Hepatocyte (in vitro differentiated cells): ENCODE results near the gene DPY19L1. TPM values are rescaled to one million over a fixed set of nuclear protein-coding genes. Genes with fewer than 3 reads are reported as not detected.
"Not testable (repeated sequence)": the region's sequence is repeated elsewhere in the genome, so short reads cannot be mapped to it uniquely, and the experiment has no call there.

Experiments used
- DNase-seq: peaks from one replicate; pipeline ENCODE4 v3.0.0-alpha.2; 2016; ENCODE audit warnings: low spot score
- H2AFZ ChIP-seq: fragments of 200-600 bp; sonication (generic); 2 replicates; pipeline ENCODE4 v1.6.0; 2016; ENCODE audit warnings: antibody characterized with exemption, mild to moderate bottlenecking
- H3K27ac ChIP-seq: fragments of 200-600 bp; sonication (generic); 2 replicates; pipeline ENCODE4 v1.5.1; 2016; ENCODE audit warnings: mild to moderate bottlenecking
- H3K27me3 ChIP-seq: fragments of 200-600 bp; sonication (generic); 2 replicates; pipeline ENCODE4 v1.6.1; 2016
- H3K36me3 ChIP-seq: fragments of 200-600 bp; sonication (generic); replicated peaks from 2 replicates; pipeline ENCODE4 v1.5.1; 2016; ENCODE audit warnings: low read depth; ENCODE audit not compliant: insufficient read depth
- H3K4me1 ChIP-seq: fragments of 200-600 bp; sonication (generic); 2 replicates; pipeline ENCODE4 v1.5.1; 2016; ENCODE audit warnings: mild to moderate bottlenecking, moderate library complexity; ENCODE audit not compliant: insufficient read depth
- H3K4me2 ChIP-seq: fragments of 200-600 bp; sonication (generic); 2 replicates; pipeline ENCODE4 v1.6.0; 2016
- H3K4me3 ChIP-seq: fragments of 200-600 bp; sonication (generic); 2 replicates; pipeline ENCODE4 v1.5.1; 2016; ENCODE audit warnings: mild to moderate bottlenecking
- H3K79me2 ChIP-seq: fragments of 200-600 bp; sonication (generic); 2 replicates; pipeline ENCODE4 v1.6.0; 2017; ENCODE audit warnings: mild to moderate bottlenecking
- H3K9me2 ChIP-seq: fragments of 200-600 bp; sonication (generic); replicated peaks from 2 replicates; pipeline ENCODE4 v1.6.0; 2017; ENCODE audit warnings: mild to moderate bottlenecking; ENCODE audit not compliant: insufficient read depth
- H3K9me3 ChIP-seq: fragments of 200-600 bp; sonication (generic); 2 replicates; pipeline ENCODE4 v1.5.1; 2016; ENCODE audit warnings: low read depth, mild to moderate bottlenecking
- H4K20me1 ChIP-seq: fragments of 200-600 bp; sonication (generic); 2 replicates; pipeline ENCODE4 v1.6.0; 2016; ENCODE audit warnings: mild to moderate bottlenecking; ENCODE audit not compliant: insufficient read depth, poor library complexity, severe bottlenecking
- EZH2 ChIP-seq: fragments of 200-600 bp; sonication (generic); IDR thresholded peaks from 2 replicates; pipeline ENCODE4 v1.6.1; 2016; ENCODE audit warnings: antibody characterized with exemption, mild to moderate bottlenecking, borderline replicate concordance
- EZH2phosphoT487 ChIP-seq: fragments of 200-600 bp; sonication (generic); IDR thresholded peaks from one replicate; pipeline ENCODE4 v1.6.1; 2018; ENCODE audit warnings: antibody characterized with exemption, mild to moderate bottlenecking, low read depth, moderate library complexity; ENCODE audit not compliant: unreplicated experiment, severe bottlenecking
- WGBS: methylation state at CpG from one replicate; pipeline ENCODE4 v1.1.6; 2016; ENCODE audit warnings: low lambda C conversion rate; ENCODE audit errors: missing lambda C conversion rate; 5-methylcytosine and 5-hydroxymethylcytosine counted together
- polyA plus RNA-seq: library from polyadenylated mRNA; unstranded; fragments of >200 nt; fragmentation: Nextera tagmentation; extraction: Ambion mirVana; gene quantifications from 2 replicates; pipeline ENCODE4 v1.2.1, GENCODE V29; 2016
- total RNA-seq: library from RNA; depleted of rRNA; stranded (reverse); fragments of >200 nt; gene quantifications from 2 replicates; pipeline ENCODE4 v1.2.3, GENCODE V29; 2014
- TF ChIP-seq, protein P1 (sequence below): fragments of 200-600 bp; sonication (generic); IDR thresholded peaks from 2 replicates; pipeline ENCODE4 v1.5.1; 2016; ENCODE audit warnings: antibody characterized with exemption, mild to moderate bottlenecking; ENCODE audit not compliant: poor library complexity

The DPY19L1 gene
- total and polyA plus RNA-seq, 2 experiments from 2014 or later = 7.6 to 16.7 TPM

- 76% methylated on average over 7 of the region's 7 CpGs for WGBS
- no peak for TF ChIP-seq EZH2
- no peaks in the 10 kb centered on the region for H3K27me3 ChIP-seq
- no peaks in the 10 kb centered on the region for H3K9me3 ChIP-seq
- no peaks in the 10 kb centered on the region for H3K79me2 ChIP-seq
- no peak for DNase-seq
- H3K9me2 ChIP-seq = no peaks in the 10 kb centered on the region
- H3K36me3 ChIP-seq = no peaks in the 10 kb centered on the region
- H4K20me1 ChIP-seq = no peaks in the 10 kb centered on the region
- H2AFZ ChIP-seq = no peak overlapping the region
- H3K4me2 ChIP-seq = no peak overlapping the region
- H3K4me3 ChIP-seq = no peak overlapping the region
- no peaks in the 10 kb centered on the region for H3K4me1 ChIP-seq
- no peak overlapping the region for H3K27ac ChIP-seq
Observed at GRCh38 chr7:34995757-34996156, 41.5 kb downstream of the DPY19L1 start.

- no peak overlapping the region for H2AFZ ChIP-seq
- H3K4me3 ChIP-seq = no peak overlapping the region
- H3K27me3 ChIP-seq = no peaks in the 10 kb centered on the region
- H3K4me2 ChIP-seq = no peak overlapping the region
- TF ChIP-seq EZH2phosphoT487 = no peak
- TF ChIP-seq, protein P1, sequence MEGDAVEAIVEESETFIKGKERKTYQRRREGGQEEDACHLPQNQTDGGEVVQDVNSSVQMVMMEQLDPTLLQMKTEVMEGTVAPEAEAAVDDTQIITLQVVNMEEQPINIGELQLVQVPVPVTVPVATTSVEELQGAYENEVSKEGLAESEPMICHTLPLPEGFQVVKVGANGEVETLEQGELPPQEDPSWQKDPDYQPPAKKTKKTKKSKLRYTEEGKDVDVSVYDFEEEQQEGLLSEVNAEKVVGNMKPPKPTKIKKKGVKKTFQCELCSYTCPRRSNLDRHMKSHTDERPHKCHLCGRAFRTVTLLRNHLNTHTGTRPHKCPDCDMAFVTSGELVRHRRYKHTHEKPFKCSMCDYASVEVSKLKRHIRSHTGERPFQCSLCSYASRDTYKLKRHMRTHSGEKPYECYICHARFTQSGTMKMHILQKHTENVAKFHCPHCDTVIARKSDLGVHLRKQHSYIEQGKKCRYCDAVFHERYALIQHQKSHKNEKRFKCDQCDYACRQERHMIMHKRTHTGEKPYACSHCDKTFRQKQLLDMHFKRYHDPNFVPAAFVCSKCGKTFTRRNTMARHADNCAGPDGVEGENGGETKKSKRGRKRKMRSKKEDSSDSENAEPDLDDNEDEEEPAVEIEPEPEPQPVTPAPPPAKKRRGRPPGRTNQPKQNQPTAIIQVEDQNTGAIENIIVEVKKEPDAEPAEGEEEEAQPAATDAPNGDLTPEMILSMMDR = no peak
- TF ChIP-seq EZH2 = no peak
- H3K79me2 ChIP-seq = no peaks in the 10 kb centered on the region
- H3K9me3 ChIP-seq = no peaks in the 10 kb centered on the region
- no peak for DNase-seq
- 84% methylated on average over 12 of the region's 12 CpGs for WGBS
- H3K4me1 ChIP-seq = no peaks in the 10 kb centered on the region
- H3K36me3 ChIP-seq = no peaks in the 10 kb centered on the region
- H3K27ac ChIP-seq = no peak overlapping the region
- H4K20me1 ChIP-seq = no peaks in the 10 kb centered on the region
- H3K9me2 ChIP-seq = no peaks in the 10 kb centered on the region
Observed at GRCh38 chr7:34991938-34992840, 45.1 kb downstream of the DPY19L1 start.

GRCh38 chr7:34988442-34989125 is 48.7 kb downstream of the DPY19L1 start:
- H3K27ac ChIP-seq, H3K36me3 ChIP-seq, DNase-seq, H3K4me3 ChIP-seq, H3K4me1 ChIP-seq, H4K20me1 ChIP-seq, H3K4me2 ChIP-seq, H3K9me3 ChIP-seq, H3K79me2 ChIP-seq, H2AFZ ChIP-seq, H3K9me2 ChIP-seq, H3K27me3 ChIP-seq: not testable (repeated sequence)
- WGBS = 88% methylated on average over 2 of the region's 2 CpGs

DNA sequence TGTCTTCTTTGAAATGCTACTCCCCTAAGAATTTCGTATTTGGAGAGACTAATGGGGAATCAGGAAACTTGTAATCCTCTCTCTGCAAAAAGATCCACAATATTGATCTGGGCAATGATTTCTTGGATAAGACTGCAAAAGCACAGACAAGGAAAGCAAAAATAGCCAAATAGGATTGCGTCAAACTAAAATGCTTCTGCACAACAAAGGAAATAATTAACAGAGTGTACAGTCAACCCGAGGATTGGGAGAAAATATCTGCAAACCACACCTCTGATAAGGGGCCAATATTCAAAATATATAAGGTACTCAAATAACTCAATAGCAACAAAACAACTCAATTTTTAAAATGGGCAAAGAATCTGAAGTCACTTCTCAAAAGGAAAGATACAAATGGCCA is 52.1 kb downstream of the DPY19L1 start:
- not testable (repeated sequence) for H3K27me3 ChIP-seq, H3K4me3 ChIP-seq, H3K9me2 ChIP-seq, H4K20me1 ChIP-seq, DNase-seq, H2AFZ ChIP-seq, H3K4me2 ChIP-seq, H3K79me2 ChIP-seq, H3K27ac ChIP-seq, H3K9me3 ChIP-seq, H3K36me3 ChIP-seq, H3K4me1 ChIP-seq
- 88% methylated on average over 3 of the region's 3 CpGs for WGBS

GRCh38 chr7:34984140-34984539 is 53.1 kb downstream of the DPY19L1 start:
- not testable (repeated sequence) for H4K20me1 ChIP-seq, H3K27ac ChIP-seq, H3K4me3 ChIP-seq, DNase-seq, H3K9me3 ChIP-seq, H3K4me2 ChIP-seq, H3K27me3 ChIP-seq, H3K36me3 ChIP-seq, H3K79me2 ChIP-seq, H3K4me1 ChIP-seq, H2AFZ ChIP-seq, H3K9me2 ChIP-seq
- 90% methylated on average over 4 of the region's 4 CpGs for WGBS
